HAP-1 (cell line): ENCODE measurements around the gene GALNTL6.
A peak's percentile ranks its signal among the peaks of the same experiment; 100 is the strongest.

ENCODE experiments used
- DNase-seq, 2 experiments: peaks; one replicate each; pipeline ENCODE4 v3.0.0-alpha.2; 2016 to 2020; ENCODE audit warnings: low spot score in 2 of 2
- H3K27me3 ChIP-seq: fragments of 250-450 bp; sonication (Bioruptor Pico); 2 replicates; pipeline ENCODE4 v1.5.1; 2020; ENCODE audit warnings: low read depth, mild to moderate bottlenecking, moderate library complexity
- H3K36me3 ChIP-seq: fragments of 250-450 bp; sonication (Bioruptor Pico); replicated peaks from 2 replicates; pipeline ENCODE4 v1.5.1; 2020; ENCODE audit warnings: mild to moderate bottlenecking
- H3K4me1 ChIP-seq: fragments of 250-450 bp; sonication (Bioruptor Pico); 2 replicates; pipeline ENCODE4 v1.5.1; 2020; ENCODE audit warnings: mild to moderate bottlenecking
- H3K4me3 ChIP-seq: fragments of 250-450 bp; sonication (Bioruptor Pico); 2 replicates; pipeline ENCODE4 v1.5.1; 2020; ENCODE audit warnings: mild to moderate bottlenecking, moderate library complexity
- H3K9me3 ChIP-seq: fragments of 250-450 bp; sonication (Bioruptor Pico); 2 replicates; pipeline ENCODE4 v1.5.1; 2020; ENCODE audit warnings: mild to moderate bottlenecking, moderate library complexity
- in situ Hi-C: fragments of 300-500 bp; cut with MboI; formaldehyde crosslinking; loops from 3 replicates; pipeline ENCODE4 v1.14.3; 2020; ENCODE audit warnings: low sequenced_read_pairs, inconsistent platforms, mixed read lengths

GALNTL6 gene

GRCh38 chr4:172495769-172496168, 682.6 kb downstream of the GALNTL6 start:
- no peaks in the 10 kb centered on the region for H3K36me3 ChIP-seq
- no peaks in the 10 kb centered on the region for H3K27me3 ChIP-seq
- in situ Hi-C loops = no loop called here
- H3K4me3 ChIP-seq = no peak overlapping the region
- no peaks in the 10 kb centered on the region for H3K4me1 ChIP-seq
- H3K9me3 ChIP-seq = no peaks in the 10 kb centered on the region
- no peak for DNase-seq

DNA sequence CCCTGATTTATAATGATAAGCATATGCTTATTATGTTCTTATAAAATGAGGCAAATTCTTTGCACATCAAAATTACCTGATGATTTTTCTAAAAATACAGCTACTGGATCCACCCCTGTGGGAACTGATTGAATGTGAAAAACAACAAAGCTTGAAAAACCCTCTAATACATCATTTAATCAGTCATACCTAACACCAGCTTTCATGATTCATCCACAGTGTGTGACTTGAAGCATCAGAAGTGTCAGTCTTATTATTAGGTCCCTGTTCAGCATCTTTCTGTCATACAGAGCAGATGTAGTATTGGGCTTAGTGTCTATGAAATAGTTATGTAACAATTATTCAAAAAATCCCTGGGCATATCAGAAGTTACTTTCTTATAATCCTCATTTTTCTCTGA, 684.1 kb downstream of the GALNTL6 start:
- Histone ChIP-seq H3K27me3 (no peaks in the 10 kb centered on the region), H3K4me1 (no peaks in the 10 kb centered on the region), H3K9me3 (no peaks in the 10 kb centered on the region), H3K36me3 (no peaks in the 10 kb centered on the region), H3K4me3 (no peak overlapping the region)
- DNase-seq = no peak
- in situ Hi-C loops = no loop called here

- Histone ChIP-seq H3K9me3 (no peaks in the 10 kb centered on the region), H3K36me3 (no peaks in the 10 kb centered on the region), H3K4me3 (no peak overlapping the region), H3K4me1 (peaks cover 4% of the 10 kb centered on the region), H3K27me3 (no peaks in the 10 kb centered on the region)
- DNase-seq = no peak
- in situ Hi-C loops = no loop called here
These were observed 700.8 kb downstream of the GALNTL6 start for GRCh38 chr4:172514011-172514410.

- no peaks in the 10 kb centered on the region for H3K9me3 ChIP-seq
- in situ Hi-C loops = no loop called here
- peaks cover 4% of the 10 kb centered on the region for H3K4me1 ChIP-seq
- no peak overlapping the region for H3K4me3 ChIP-seq
- no peak for DNase-seq
- no peaks in the 10 kb centered on the region for H3K36me3 ChIP-seq
- H3K27me3 ChIP-seq = no peaks in the 10 kb centered on the region
These were observed 701.6 kb downstream of the GALNTL6 start for GRCh38 chr4:172514801-172515200.

- no peak overlapping the region for H3K4me3 ChIP-seq
- peak; percentile 62 to 63 for DNase-seq
- H3K27me3 ChIP-seq = no peaks in the 10 kb centered on the region
- in situ Hi-C loops = no loop called here
- no peaks in the 10 kb centered on the region for H3K9me3 ChIP-seq
- peaks cover 4% of the 10 kb centered on the region for H3K4me1 ChIP-seq
- H3K36me3 ChIP-seq = no peaks in the 10 kb centered on the region
These were observed 702.2 kb downstream of the GALNTL6 start for GRCh38 chr4:172515266-172515879.

GRCh38 chr4:172517391-172517790, 704.2 kb downstream of the GALNTL6 start:
- no peak overlapping the region for H3K4me3 ChIP-seq
- H3K4me1 ChIP-seq = peaks cover 4% of the 10 kb centered on the region
- H3K9me3 ChIP-seq = no peaks in the 10 kb centered on the region
- DNase-seq = peak in 1 of 2 experiments; percentile 14
- no peaks in the 10 kb centered on the region for H3K36me3 ChIP-seq
- in situ Hi-C loops = no loop called here
- no peaks in the 10 kb centered on the region for H3K27me3 ChIP-seq

GRCh38 chr4:172521248-172521647, 708.0 kb downstream of the GALNTL6 start:
- H3K27me3 ChIP-seq = no peaks in the 10 kb centered on the region
- in situ Hi-C loops = no loop called here
- H3K4me3 ChIP-seq = no peak overlapping the region

GRCh38 chr4:172521680-172522079, 708.5 kb downstream of the GALNTL6 start:
- in situ Hi-C loops = no loop called here
- Histone ChIP-seq H3K4me1 (peaks cover 4% of the 10 kb centered on the region), H3K9me3 (no peaks in the 10 kb centered on the region), H3K4me3 (no peak overlapping the region), H3K36me3 (no peaks in the 10 kb centered on the region), H3K27me3 (no peaks in the 10 kb centered on the region)
- no peak for DNase-seq

More at GRCh38 chr4:172521248-172521647, 708.0 kb downstream of the GALNTL6 start:
- DNase-seq = no peak
- H3K4me1 ChIP-seq = peaks cover 4% of the 10 kb centered on the region
- no peaks in the 10 kb centered on the region for H3K9me3 ChIP-seq
- no peaks in the 10 kb centered on the region for H3K36me3 ChIP-seq

DNA sequence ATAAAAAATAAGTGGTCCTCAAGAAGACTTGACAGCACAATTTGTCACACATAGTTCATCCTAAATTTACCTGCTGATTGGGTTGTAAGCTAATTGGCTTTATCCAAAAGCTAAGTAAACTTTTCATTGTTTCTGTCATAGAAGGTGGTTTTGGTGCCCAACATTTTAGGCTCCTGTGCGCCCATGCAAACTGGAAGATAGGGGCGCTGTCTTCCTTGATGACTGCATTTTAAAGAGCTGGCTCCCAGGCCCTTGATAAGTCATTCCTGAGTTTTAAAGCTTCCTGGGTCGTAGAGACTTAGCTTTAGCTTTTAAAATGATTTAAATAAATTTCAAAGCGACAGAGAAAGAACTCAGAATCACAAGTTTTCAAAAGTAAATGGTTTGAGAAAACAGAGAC, 730.0 kb downstream of the GALNTL6 start:
- no peak for DNase-seq
- H3K9me3 ChIP-seq = no peaks in the 10 kb centered on the region
- no peaks in the 10 kb centered on the region for H3K27me3 ChIP-seq
- in situ Hi-C loops = no loop called here
- no peak overlapping the region for H3K4me3 ChIP-seq
- H3K36me3 ChIP-seq = no peaks in the 10 kb centered on the region
- H3K4me1 ChIP-seq = peaks cover 3% of the 10 kb centered on the region

DNA sequence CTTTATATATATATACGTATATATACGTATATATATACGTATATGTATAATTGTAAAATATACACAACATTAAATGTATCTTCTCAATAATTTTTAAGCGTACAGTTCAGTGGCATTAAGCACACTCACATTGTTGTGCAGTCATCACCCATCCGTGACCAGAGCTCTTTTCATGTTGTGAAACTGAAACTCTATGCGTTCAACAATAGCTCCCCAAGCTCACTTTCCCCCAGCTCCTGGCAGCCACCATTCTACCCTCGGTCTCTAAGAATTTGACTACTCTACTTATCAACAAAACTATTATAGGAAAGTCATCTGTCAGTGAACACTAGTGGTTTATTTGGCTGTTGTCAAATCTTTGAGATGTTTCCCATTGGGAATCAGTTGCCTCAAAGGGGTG, 733.6 kb downstream of the GALNTL6 start:
- Histone ChIP-seq H3K4me3 (no peak overlapping the region), H3K4me1 (peaks cover 10% of the 10 kb centered on the region), H3K27me3 (no peaks in the 10 kb centered on the region), H3K36me3 (no peaks in the 10 kb centered on the region), H3K9me3 (no peaks in the 10 kb centered on the region)
- no peak for DNase-seq
- in situ Hi-C loops = no loop called here

DNA sequence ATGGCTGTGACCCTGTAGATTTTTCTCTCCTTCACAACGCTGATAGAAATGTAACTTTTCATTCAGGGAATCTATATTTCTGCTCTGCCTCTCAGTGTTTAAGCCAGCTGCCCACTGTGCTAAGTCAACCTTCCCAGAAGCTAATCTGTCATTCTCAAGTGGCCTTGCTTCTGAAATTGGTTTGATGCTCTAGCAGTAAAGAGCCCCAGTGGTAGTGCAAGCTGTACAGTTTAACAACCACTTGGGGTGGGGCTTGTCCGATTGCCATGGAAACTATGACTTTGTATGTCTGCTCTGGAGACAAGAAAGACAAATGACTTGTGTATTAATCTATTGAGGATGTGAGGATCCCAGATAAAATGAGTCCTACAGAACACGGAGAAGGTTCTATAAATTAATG, 734.5 kb downstream of the GALNTL6 start:
- in situ Hi-C loops = no loop called here
- Histone ChIP-seq H3K36me3 (no peaks in the 10 kb centered on the region), H3K4me3 (no peak overlapping the region), H3K27me3 (no peaks in the 10 kb centered on the region), H3K4me1 (peaks cover 10% of the 10 kb centered on the region), H3K9me3 (no peaks in the 10 kb centered on the region)
- peak; percentile 47 to 55 for DNase-seq

DNA sequence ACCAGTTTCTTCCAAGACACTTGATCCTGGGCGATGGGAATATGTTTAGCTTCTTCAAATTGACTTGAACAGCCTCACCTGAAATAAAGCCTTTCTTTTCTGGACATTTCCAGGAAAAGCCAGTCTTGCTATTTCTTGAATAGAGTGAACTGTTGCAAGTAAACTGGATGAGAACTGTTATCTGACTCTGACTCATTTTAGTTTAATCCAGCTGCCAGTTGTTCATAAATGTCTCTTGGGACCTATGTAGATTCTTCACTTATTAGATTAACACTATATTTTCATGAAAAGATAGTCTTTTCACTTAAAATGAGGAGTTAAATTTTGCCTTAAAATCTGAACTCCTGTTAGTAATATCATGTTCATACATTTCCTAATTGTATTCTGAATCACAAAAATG, 740.0 kb downstream of the GALNTL6 start:
- H3K4me3 ChIP-seq = no peak overlapping the region
- no peak for DNase-seq
- in situ Hi-C loops = no loop called here
- H3K36me3 ChIP-seq = no peaks in the 10 kb centered on the region
- no peaks in the 10 kb centered on the region for H3K9me3 ChIP-seq
- peaks cover 7% of the 10 kb centered on the region for H3K4me1 ChIP-seq
- H3K27me3 ChIP-seq = no peaks in the 10 kb centered on the region

GRCh38 chr4:172554588-172554987, 741.4 kb downstream of the GALNTL6 start:
- Histone ChIP-seq H3K27me3 (no peaks in the 10 kb centered on the region), H3K9me3 (no peaks in the 10 kb centered on the region), H3K4me3 (no peak overlapping the region), H3K4me1 (no peaks in the 10 kb centered on the region), H3K36me3 (no peaks in the 10 kb centered on the region)
- no peak for DNase-seq
- in situ Hi-C loops = no loop called here

- H3K36me3 ChIP-seq = no peaks in the 10 kb centered on the region
- H3K4me1 ChIP-seq = no peaks in the 10 kb centered on the region
- H3K4me3 ChIP-seq = no peak overlapping the region
- in situ Hi-C loops = no loop called here
- DNase-seq = no peak
- H3K9me3 ChIP-seq = no peaks in the 10 kb centered on the region
- no peaks in the 10 kb centered on the region for H3K27me3 ChIP-seq
These were observed 742.5 kb downstream of the GALNTL6 start for GRCh38 chr4:172555725-172556124.

- no peaks in the 10 kb centered on the region for H3K36me3 ChIP-seq
- DNase-seq = no peak
- no peaks in the 10 kb centered on the region for H3K27me3 ChIP-seq
- H3K4me1 ChIP-seq = peaks cover 10% of the 10 kb centered on the region
- in situ Hi-C loops = no loop called here
- no peak overlapping the region for H3K4me3 ChIP-seq
- no peaks in the 10 kb centered on the region for H3K9me3 ChIP-seq
These were observed 760.7 kb downstream of the GALNTL6 start for GRCh38 chr4:172573899-172574298.
